ENCODE results near the gene PEX11A. TPM values are rescaled to one million over a fixed set of nuclear protein-coding genes. Genes with fewer than 3 reads are reported as not detected.

Gene PEX11A
- polyA plus RNA-seq, 2 of the 4 experiments (the other 2 are of a cell fraction) = 6.3 to 8.1 TPM

DNA sequence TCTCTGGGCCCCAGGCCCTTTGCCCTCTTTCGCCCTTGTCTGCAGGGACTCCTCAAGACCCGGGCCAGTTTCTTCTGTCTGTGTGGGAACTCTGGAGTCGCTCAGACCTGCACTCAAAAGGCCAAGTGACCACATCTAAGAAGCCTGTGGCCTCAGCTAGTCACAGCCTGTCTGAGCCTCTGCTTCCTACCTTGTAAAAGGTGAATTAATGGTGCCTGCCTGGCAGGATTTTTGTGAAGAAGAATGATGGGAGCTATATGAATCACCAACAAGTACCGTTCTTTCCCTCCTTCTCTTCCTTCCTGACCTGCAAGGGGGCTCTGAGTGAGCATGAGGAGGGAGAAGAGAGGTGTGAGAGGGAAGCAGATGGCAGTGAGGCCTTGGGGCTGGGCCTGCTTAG, 18.9 kb downstream of the PEX11A start (continued):
- no peak for TF ChIP-seq CBX2 (IDR thresholded peaks at IDR 0.05; ENCODE audit: borderline replicate concordance, low read depth)

DNA sequence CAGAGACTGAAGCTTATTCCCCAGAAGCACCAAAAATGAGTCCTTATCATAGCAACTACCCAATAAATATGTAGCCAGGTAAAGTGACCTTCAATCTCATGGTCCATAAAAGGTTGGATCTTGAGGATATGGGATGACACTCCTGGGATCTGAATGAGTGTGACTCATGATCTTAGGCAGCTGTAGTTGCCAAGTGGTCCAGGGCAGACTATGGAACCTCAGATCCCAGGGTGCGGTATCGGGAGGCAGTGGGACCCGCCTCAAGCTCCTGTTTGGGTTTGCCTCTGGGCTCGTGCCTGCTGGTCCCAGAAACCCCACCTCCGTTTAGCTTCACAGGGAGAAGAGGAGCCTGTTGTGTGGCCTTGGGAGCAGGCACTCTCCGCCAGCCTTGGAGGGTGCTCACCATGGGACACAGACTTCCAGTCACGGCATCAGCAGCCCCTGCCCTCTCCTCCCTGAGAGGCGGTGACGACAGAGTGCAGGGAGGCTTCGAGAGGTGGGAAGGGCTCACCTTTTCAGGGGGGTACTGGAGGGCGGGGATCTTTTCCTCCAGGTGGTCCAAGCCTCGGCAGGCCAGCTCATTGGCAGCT, 19.5 kb downstream of the PEX11A start:
- 82% methylated on average over 12 of the region's 12 CpGs for WGBS (ENCODE audit: missing lambda C conversion rate)
- Histone ChIP-seq H3K9me3 (no peaks in the 10 kb centered on the region), H3K4me2 (no peak overlapping the region), H3K4me1 (no peaks in the 10 kb centered on the region), H3K4me3 (no peak overlapping the region), H3K27ac (no peak overlapping the region)
- no peak for TF ChIP-seq RAD21 (conservative IDR thresholded peaks at IDR 0.05 in 1 of 2, IDR thresholded peaks at IDR 0.05 in 1 of 2)
- no peak for TF ChIP-seq HOXA7 (CRISPR knock-in tag; IDR thresholded peaks at IDR 0.05)
- no peak for TF ChIP-seq TFCP2L1 (CRISPR knock-in tag; IDR thresholded peaks at IDR 0.05)
- TF ChIP-seq, protein P1, sequence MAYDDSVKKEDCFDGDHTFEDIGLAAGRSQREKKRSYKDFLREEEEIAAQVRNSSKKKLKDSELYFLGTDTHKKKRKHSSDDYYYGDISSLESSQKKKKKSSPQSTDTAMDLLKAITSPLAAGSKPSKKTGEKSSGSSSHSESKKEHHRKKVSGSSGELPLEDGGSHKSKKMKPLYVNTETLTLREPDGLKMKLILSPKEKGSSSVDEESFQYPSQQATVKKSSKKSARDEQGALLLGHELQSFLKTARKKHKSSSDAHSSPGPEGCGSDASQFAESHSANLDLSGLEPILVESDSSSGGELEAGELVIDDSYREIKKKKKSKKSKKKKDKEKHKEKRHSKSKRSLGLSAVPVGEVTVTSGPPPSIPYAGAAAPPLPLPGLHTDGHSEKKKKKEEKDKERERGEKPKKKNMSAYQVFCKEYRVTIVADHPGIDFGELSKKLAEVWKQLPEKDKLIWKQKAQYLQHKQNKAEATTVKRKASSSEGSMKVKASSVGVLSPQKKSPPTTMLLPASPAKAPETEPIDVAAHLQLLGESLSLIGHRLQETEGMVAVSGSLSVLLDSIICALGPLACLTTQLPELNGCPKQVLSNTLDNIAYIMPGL (CRISPR knock-in tag; IDR thresholded peaks at IDR 0.05; ENCODE audit: borderline replicate concordance) = no peak
- TF ChIP-seq FOXS1 (CRISPR knock-in tag; IDR thresholded peaks at IDR 0.05) = no peak
- TF ChIP-seq TP53 (CRISPR knock-in tag; IDR thresholded peaks at IDR 0.05) = no peak
- TF ChIP-seq, protein P2, sequence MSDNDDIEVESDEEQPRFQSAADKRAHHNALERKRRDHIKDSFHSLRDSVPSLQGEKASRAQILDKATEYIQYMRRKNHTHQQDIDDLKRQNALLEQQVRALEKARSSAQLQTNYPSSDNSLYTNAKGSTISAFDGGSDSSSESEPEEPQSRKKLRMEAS (IDR thresholded peaks at IDR 0.05) = no peak
- TF ChIP-seq ZNF302 (CRISPR knock-in tag; IDR thresholded peaks at IDR 0.05) = no peak
- no peak for TF ChIP-seq CBX8 (IDR thresholded peaks at IDR 0.05)
- TF ChIP-seq JUN (IDR thresholded peaks at IDR 0.05) = no peak
- TF ChIP-seq GATA3 (IDR thresholded peaks at IDR 0.05; ENCODE audit: borderline replicate concordance) = no peak
- TF ChIP-seq, protein P3, sequence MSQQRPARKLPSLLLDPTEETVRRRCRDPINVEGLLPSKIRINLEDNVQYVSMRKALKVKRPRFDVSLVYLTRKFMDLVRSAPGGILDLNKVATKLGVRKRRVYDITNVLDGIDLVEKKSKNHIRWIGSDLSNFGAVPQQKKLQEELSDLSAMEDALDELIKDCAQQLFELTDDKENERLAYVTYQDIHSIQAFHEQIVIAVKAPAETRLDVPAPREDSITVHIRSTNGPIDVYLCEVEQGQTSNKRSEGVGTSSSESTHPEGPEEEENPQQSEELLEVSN (IDR thresholded peaks at IDR 0.05; ENCODE audit: borderline replicate concordance, low read depth) = no peak
- no peak for TF ChIP-seq CHD4 (IDR thresholded peaks at IDR 0.05; ENCODE audit: borderline replicate concordance)
- TF ChIP-seq POLR2AphosphoS2 (conservative IDR thresholded peaks at IDR 0.05; ENCODE audit: low read length) = no peak
- no peak for TF ChIP-seq ZFP36 (IDR thresholded peaks at IDR 0.05; ENCODE audit: borderline replicate concordance, partially characterized antibody)
- no peak for TF ChIP-seq RARB (CRISPR knock-in tag; IDR thresholded peaks at IDR 0.05)
- TF ChIP-seq HOXB13 (CRISPR knock-in tag; IDR thresholded peaks at IDR 0.05; ENCODE audit: low read depth) = no peak
- TF ChIP-seq, protein P4, sequence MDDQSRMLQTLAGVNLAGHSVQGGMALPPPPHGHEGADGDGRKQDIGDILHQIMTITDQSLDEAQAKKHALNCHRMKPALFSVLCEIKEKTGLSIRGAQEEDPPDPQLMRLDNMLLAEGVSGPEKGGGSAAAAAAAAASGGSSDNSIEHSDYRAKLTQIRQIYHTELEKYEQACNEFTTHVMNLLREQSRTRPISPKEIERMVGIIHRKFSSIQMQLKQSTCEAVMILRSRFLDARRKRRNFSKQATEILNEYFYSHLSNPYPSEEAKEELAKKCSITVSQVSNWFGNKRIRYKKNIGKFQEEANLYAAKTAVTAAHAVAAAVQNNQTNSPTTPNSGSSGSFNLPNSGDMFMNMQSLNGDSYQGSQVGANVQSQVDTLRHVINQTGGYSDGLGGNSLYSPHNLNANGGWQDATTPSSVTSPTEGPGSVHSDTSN (IDR thresholded peaks at IDR 0.05) = no peak
- no peak for TF ChIP-seq JUNB (IDR thresholded peaks at IDR 0.05)
- DNase-seq (ENCODE audit: low read depth in 1 of 2, low spot score in 1 of 2) = no peak
- ChIA-PET POLR2A (no interaction called here), CTCF (interaction anchor here (0.9 to 9.4 kb wide), 10 partner anchors 9 to 312 kb away, joined by 3 to 79 read pairs (median 4); partner anchors contain the start of gene KIF7)
- FAIRE-seq = no peak
- ATAC-seq = no peak

DNA sequence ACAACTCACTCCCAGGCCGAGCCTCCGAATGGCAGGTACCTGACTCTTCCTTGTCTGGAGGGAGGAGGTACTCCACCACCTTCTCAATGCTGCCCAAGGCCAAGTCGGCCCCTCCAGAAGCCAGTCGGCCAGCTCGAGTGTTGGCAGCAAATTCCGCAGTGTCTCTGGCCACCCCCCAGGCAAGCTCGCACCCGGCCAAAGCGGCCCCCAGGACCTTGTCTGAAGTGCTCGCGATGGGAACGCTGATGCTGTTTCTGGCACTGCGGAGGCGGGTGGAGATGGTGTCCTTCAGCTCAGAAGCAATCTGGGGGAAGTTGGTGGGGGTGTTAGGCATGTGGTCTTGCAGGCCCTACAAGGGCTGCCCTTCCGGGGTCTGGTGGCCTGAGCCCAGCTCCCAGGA, 20.6 kb downstream of the PEX11A start:
- CTCF ChIA-PET = interaction anchor here (0.9 to 9.4 kb wide), 6 partner anchors 8 to 311 kb away, joined by 3 to 79 read pairs (median 7); partner anchors contain the start of gene KIF7
- no peak for FAIRE-seq
- peaks cover 5% of the 10 kb centered on the region; the same call in 1 of the 3 replicates for H3K4me1 ChIP-seq
- H3K4me3 ChIP-seq = no peak overlapping the region
- no peak for ATAC-seq
- no peak overlapping the region for H3K27ac ChIP-seq
- no peak overlapping the region for H3K4me2 ChIP-seq
- no peak for DNase-seq (ENCODE audit: low read depth in 1 of 2, low spot score in 1 of 2)
- POLR2A ChIA-PET = no interaction called here
- no peaks in the 10 kb centered on the region for H3K9me3 ChIP-seq
- WGBS (ENCODE audit: missing lambda C conversion rate) = 82% methylated on average over 15 of the region's 15 CpGs
- TF ChIP-seq PHF8 (IDR thresholded peaks at IDR 0.05; ENCODE audit: borderline replicate concordance, low read depth) (no peak), POLR2A (IDR thresholded peaks at IDR 0.05; ENCODE audit: low read length) (no peak), HOXB13 (CRISPR knock-in tag; IDR thresholded peaks at IDR 0.05; ENCODE audit: low read depth) (no peak), CBX2 (IDR thresholded peaks at IDR 0.05; ENCODE audit: borderline replicate concordance, low read depth) (no peak), EHMT2 (IDR thresholded peaks at IDR 0.05; ENCODE audit: low read depth) (no peak), TFCP2L1 (CRISPR knock-in tag; IDR thresholded peaks at IDR 0.05) (no peak), MYC (IDR thresholded peaks at IDR 0.05; ENCODE audit: borderline replicate concordance, low read length) (no peak), JUNB (IDR thresholded peaks at IDR 0.05) (no peak)
- TF ChIP-seq, protein P4 (IDR thresholded peaks at IDR 0.05) = no peak
- TF ChIP-seq, protein P5, sequence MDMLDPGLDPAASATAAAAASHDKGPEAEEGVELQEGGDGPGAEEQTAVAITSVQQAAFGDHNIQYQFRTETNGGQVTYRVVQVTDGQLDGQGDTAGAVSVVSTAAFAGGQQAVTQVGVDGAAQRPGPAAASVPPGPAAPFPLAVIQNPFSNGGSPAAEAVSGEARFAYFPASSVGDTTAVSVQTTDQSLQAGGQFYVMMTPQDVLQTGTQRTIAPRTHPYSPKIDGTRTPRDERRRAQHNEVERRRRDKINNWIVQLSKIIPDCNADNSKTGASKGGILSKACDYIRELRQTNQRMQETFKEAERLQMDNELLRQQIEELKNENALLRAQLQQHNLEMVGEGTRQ (IDR thresholded peaks at IDR 0.05) = no peak
- TF ChIP-seq, protein P6, sequence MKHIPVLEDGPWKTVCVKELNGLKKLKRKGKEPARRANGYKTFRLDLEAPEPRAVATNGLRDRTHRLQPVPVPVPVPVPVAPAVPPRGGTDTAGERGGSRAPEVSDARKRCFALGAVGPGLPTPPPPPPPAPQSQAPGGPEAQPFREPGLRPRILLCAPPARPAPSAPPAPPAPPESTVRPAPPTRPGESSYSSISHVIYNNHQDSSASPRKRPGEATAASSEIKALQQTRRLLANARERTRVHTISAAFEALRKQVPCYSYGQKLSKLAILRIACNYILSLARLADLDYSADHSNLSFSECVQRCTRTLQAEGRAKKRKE (CRISPR knock-in tag; IDR thresholded peaks at IDR 0.05; ENCODE audit: low read depth) = no peak
- TF ChIP-seq, protein P7, sequence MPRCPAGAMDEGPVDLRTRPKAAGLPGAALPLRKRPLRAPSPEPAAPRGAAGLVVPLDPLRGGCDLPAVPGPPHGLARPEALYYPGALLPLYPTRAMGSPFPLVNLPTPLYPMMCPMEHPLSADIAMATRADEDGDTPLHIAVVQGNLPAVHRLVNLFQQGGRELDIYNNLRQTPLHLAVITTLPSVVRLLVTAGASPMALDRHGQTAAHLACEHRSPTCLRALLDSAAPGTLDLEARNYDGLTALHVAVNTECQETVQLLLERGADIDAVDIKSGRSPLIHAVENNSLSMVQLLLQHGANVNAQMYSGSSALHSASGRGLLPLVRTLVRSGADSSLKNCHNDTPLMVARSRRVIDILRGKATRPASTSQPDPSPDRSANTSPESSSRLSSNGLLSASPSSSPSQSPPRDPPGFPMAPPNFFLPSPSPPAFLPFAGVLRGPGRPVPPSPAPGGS (IDR thresholded peaks at IDR 0.05) = no peak
